ENCODE results near the gene SETBP1.

The SETBP1 gene

DNA sequence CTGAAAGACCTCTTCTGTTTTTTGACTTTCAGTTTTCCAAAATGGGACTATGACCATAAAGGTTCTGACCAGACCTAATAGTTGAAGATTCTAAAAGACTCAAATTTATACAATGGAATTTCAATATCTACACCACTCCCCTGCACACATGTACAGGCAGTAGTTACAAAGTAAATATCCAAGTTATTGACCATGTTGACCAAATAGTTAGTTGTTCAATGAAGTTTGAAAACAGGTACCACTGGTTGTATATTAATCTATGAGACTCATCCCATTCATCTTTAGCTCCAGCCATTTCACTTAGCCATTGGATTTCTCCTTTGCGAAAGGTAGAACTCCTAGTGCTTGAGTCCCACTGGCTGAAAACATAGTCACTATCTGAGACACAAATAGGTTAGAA is 277.4 kb downstream of the SETBP1 start:
- no peak for DNase-seq (ENCODE audit: low read depth in 4 of 4, low spot score in 1 of 4)

DNA sequence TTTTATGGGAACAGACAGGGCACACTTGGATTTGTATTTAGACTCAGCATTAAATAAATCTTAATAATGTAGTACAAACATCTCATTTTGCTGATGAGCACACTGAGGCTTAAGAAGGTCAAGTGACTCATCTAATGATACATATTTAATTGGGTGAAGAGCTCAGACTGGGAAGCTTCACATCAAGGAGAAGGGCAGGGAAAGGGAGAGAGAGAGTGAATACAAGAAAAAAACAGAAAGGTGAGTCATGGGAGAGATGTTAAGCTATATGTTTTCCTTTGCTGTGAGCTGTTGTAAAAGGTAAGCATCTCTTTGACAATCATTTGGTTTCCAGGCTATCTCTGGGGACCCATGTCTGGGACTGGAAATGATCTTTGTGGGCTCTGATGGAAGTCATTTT is 277.8 kb downstream of the SETBP1 start:
- DNase-seq (ENCODE audit: low read depth in 4 of 4, low spot score in 1 of 4) = no peak

DNA sequence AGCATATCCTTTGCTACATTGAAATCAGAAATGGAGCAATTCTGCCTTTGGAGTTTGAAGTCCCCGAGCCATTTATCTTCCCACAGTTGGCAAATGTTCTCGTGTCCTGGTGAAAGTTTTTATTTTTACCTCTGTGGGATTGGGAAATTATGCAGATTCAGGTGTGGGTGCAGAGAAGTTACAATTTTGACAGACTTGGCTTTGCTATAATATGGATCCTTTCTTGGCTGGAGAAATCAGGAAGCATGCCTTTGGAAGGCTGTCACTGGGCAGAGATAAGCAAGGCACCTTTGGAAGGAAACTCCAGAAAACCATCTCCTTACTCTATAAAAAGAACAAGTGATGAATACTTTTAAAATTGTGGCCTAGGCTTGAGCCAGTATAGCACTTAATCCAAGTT is 278.3 kb downstream of the SETBP1 start:
- no peak for DNase-seq (ENCODE audit: low read depth in 4 of 4, low spot score in 1 of 4)

DNA sequence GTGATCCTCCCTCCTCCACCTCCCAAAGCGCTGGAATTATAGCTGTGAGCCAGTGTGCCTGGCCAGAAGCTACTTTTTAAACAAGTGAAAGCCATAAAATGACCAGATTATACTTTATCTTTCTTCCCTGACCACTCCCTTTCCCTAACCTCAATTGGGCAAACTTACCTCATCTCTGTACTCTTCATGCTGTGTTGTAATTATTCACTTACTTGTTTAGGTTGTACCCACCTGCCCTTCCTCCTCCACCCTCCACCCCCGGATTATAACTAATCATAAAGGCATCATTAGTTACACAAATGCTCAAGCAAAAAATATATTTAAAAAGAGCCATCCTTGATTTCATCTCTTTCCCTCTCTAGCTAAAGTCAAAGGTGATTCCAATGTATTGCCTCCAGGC is 279.9 kb downstream of the SETBP1 start:
- DNase-seq (ENCODE audit: low read depth in 4 of 4, low spot score in 1 of 4) = no peak

DNA sequence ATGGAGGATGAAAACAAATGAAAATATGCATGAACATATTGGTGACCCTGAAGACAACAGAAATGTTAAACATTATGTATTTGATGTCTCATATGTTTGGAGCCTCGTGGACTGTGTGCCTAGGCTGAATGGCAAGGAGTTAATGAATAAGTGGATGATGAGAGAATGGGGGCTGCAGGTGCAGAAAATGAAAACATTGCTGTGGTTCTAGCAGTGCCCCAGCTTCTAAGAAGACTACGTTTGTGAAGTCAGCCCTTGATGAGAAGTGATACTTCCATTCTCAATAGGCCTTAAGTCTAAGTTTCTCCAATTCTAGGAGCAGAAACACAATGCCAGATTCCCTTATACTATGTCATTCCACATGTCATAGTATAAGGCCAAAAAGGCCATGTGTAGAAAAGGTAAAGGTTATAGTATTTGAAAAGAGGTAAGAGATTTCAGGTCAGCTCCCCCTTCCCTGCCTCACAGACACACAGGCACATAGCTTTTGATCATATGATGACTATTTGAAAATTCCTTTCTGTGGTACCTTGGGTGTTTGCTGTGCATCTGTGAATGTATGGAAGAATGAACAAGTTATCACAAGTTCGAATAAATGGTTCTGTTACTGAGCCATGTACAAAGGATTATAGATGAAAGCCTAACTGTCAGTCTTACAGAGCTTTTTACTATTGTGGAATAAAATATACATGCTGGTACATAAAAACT is 280.8 kb downstream of the SETBP1 start:
- DNase-seq (ENCODE audit: low read depth in 4 of 4, low spot score in 1 of 4) = no peak

DNA sequence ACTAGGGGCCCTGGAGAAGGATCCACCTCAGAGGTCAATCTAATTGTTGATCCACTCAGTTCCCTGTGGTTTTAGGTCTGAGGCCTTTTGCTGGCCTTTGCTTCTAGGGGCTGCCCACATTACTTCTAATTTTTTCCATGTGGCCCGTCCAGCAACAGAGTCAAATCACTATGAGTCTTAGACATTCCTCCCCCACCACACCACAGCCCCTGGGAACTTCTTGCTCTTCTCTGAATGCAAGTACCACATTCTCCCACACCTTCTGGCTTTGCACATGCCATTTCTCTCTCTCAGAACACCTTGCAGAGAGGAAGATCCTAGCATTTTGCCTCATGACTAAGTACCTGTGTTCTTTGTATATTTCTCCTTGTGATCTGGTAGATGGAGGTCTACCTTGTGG is 286.9 kb downstream of the SETBP1 start:
- no peak for DNase-seq (ENCODE audit: low read depth in 4 of 4, low spot score in 1 of 4)

DNA sequence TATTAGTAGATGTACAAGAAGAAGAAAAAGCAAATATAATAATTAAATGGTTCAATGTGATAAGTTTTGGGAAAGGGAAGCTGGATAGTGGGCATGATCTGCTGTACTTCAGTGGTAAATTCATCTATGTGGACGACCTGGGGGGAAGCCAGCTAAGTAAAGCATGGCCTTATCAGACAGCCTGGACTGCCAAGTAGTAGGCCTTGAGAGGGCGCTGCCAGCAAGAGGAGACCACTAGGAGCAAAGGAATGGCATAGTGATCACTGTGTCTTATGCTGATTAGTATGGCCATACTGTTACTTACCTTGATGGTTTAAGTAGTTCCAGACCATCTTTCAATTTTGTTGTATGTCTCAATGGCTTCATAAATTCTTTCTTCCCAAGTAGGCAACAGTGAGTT is 287.6 kb downstream of the SETBP1 start:
- DNase-seq (ENCODE audit: low read depth in 4 of 4, low spot score in 1 of 4) = no peak

DNA sequence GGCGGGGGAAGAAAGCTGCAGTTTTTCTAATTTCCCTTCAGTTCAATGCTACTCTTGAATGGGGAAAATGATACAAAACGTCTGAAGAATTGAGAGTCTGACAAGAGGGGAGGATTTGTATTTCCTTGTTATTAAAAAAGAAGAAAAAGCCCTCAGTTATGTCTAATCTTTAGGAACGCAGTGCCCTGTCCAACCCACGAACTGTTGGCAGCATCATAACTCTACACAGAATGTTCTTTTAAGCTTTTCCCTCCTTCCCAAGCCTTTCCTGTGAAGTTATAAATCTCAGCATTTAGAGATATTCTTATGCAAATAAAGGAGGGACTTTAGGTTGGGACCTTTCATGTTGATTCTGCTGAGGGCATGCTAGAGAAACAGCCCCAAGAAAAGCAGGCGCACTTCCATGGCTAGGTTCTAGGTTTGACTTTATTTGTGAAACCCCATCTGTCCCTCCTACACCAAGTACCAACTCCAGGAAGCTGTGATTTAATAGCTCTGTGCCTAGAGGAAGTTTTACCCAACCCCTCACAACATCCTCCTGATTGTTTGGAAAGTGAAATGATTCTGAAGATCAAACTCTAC is 288.6 kb downstream of the SETBP1 start:
- DNase-seq (ENCODE audit: low read depth in 4 of 4, low spot score in 1 of 4) = no peak

DNA sequence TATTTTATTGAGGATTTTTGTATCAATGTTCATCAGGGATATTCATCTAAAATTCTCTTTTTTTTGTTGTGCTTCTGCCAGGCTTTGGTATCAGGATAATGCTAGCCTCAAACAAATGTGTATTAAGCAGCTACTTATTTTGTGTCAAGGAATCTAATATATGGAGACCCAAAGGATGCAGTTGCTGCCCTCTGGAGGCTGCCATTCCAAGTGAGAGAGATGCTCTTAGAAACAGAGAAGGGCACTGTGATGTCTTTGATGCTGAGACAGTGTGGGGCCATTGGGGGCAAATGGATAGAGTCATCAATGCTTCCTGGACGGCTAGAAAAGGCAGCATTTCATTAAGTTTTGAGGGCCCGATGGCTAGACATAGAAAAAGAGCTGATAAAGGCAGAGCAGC is 292.6 kb downstream of the SETBP1 start:
- no peak for DNase-seq (ENCODE audit: low read depth in 4 of 4, low spot score in 1 of 4)

DNA sequence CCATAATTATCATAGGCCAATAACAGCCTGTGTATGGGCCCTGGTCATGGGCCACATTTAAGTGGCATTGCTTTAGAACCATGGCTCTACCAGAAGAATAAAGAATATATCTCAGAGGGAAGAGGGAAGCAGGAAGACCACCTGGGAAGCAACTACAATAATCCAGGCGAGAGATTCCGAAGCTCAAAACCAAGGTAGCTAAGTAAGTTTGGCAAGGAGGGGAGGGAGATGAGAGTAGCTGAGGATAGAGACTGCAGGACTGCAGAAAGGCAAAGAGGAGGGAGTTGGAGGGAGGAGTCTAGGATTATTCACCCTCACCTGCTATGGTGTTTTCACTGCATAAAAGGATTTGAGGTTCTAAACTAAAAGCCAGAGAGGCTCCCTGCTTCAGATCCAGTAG is 293.5 kb downstream of the SETBP1 start:
- DNase-seq (ENCODE audit: low read depth in 4 of 4, low spot score in 1 of 4) = no peak

DNA sequence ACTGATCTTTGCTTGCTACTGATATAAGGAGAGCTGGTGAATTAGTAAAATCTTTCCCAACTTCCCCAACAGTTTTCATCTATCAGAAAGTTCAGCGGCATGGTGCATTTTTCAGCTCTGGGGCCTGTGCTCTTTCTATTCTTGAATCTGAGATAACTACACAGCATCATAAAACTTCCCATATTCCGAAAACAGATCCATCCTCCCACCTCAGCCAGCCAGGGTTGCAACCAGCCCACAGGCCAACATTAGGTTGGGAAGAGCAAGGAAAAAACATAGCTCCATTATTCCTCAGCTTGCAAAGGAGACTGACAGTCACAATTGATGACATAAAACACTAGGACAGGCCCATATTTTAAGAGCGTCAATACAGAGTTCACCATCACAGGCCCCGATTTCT is 297.2 kb downstream of the SETBP1 start:
- DNase-seq (ENCODE audit: low read depth in 4 of 4, low spot score in 1 of 4) = no peak

DNA sequence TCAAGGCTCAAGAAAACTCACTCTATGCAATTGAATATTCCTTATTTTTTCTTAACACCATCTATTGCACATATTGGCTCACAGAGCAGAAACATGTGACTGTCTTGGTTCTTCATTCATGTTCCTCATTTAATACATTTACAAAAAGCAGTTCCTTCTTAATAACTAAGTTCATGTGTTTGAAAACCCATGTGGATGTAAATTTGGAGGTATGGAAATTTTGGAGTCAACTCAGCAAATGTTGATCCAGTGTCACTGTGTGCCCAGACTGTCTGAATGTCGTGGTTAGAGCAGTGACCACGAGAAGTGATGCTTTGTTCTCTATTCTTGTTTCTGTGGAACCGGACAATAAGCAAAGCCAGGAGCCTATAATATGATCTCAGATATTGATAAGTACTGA is 299.1 kb downstream of the SETBP1 start:
- no peak for DNase-seq (ENCODE audit: low read depth in 4 of 4, low spot score in 1 of 4)

DNA sequence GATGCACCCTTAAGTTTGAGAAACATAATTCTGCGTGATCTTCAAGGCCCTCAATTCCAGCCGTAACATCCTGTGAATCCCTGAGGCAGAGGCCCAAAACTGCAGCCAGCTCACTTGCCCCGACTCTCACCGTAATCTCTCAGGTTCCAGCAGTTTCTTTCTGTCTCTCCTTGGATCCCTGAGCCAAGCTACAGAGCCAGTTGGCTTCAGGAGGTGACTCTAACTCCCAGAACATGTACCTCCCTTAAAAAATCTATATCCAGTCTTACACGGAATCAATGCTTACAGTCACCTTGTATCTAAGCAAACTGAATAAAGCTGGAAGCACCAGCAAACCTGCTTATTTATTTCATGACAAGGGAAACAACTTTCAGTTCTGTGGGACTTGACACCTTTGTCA is 300.4 kb downstream of the SETBP1 start:
- DNase-seq (ENCODE audit: low read depth in 4 of 4, low spot score in 1 of 4) = no peak

DNA sequence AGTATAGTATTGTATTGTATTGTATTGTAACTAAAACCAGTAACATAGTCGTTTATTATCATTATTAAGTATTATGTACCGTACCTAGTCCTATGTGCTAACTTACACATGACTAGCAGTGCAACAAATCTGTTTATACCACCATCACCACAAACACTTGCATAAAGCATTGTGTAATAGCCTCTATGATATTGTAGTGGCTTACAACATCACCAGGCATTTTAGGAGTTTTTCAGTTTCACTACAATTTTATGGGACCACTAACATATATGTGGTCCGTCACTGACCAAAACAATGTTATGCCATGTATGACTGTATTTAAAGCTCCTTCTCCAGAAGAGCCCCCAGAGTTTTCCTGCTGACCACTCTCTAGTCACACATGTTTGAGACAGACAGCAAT is 306.2 kb downstream of the SETBP1 start:
- no peak for DNase-seq (ENCODE audit: low read depth in 4 of 4, low spot score in 1 of 4)

DNA sequence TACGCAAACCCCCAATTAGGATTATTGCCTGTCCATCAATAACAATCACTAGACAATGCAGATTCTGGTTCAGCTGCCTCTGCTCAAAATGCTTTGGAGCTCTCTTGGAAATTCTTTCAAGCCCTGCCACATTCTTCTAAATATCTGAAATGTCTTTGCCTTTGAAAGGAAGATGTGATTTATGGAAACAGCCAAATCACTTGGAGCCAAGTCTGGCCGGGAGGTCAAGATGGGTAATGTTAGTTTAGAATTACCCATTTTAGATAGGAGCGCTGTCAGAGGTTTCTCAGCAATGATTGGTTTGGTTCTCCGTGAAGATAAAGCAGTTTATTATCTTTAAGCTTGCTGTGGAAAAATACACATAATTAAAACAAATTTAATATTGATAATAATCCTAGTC is 306.7 kb downstream of the SETBP1 start:
- DNase-seq (ENCODE audit: low read depth in 4 of 4, low spot score in 1 of 4) = no peak

DNA sequence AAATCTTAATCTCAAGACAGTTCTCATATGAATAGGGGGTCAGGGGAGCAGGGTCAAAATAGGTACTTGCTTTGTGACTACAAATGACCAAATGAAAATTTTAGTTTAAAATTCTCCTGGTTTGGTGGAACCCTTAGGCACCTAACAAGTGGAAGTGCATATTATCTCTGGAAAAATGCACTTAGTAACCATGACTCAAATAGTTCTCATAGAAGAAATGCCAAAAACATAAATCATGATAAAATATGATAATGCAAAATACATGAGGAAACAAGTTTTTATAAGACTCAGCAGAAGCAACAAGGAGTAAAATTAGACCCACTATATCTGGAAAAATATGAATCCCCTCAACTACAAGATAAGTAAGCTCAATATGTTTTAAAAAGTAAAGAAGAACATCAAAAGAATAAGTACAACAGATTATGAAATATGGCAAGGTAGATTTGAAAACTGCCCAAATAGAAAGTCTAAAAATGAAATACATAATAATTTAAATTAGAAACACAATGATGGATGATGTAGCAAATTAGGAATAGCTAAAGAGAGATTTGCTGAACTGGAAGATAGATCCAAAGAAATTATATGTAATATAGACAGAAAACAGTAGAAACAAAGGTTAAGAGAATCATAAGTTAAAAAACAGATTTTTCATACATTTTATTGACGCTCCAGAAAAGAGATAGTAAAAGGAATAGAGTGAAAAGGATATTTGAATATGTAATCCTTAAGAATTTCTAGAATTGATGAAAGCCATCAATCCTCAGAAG is 308.3 kb downstream of the SETBP1 start:
- no peak for DNase-seq (ENCODE audit: low read depth in 4 of 4, low spot score in 1 of 4)

DNA sequence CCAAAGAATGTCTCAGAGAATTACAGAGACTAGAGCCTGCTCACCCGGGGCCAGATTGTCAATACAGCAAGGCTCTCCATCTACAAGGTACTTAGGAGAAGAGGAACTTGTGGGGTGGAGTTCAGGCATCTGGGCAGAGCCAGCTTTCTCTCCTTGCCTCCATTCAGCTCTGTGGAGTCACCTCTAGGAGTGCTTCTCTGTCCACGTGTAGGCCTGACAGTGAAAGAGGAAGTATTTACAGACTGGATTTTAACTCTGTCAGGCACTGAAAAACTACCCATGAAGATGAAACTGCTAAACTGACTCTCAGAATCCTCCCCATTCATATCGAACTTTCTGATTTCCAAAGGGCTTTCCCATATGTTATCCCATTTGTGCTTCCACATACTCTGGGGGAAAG is 315.6 kb downstream of the SETBP1 start:
- no peak for DNase-seq (ENCODE audit: low read depth in 4 of 4, low spot score in 1 of 4)

DNA sequence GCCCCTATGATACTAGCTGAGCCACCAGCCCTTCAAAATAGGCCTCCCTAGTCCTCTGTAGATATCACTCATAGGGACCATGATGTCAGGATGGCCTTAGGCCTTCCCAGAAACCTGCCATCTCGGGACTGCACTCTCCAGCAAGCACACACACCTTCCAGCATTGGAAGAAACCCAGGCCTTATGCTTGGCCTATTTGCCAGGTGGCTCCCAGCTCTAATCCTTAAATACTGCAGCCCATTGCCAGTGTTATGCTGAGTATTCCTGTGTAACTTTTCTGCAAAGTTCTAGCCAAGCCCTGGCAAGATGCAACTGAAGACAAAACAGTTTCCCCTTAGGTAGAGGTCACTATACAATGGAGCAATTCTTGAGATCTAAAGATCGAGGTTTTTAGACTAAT is 316.5 kb downstream of the SETBP1 start:
- DNase-seq (ENCODE audit: low read depth in 4 of 4, low spot score in 1 of 4) = no peak

DNA sequence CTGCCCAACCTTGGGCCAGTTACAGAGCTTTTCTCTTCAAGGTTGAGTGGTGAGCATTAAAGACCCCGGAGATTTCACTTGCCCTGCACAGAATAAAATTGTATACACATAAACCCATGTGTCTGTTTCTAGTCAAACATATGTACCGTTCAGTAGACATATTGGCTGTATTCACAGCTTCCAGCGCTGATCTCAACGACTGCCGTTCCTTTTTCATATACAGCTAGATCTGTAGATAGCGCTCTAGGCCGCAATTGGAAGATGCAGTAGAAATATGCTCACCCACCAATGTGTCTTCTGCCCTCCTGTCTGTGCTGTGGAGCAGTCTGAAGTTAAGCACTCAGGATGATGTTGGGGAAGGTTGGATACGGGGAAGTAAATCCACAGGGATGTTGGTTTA is 317.7 kb downstream of the SETBP1 start:
- DNase-seq (ENCODE audit: low read depth in 4 of 4, low spot score in 1 of 4) = no peak

DNA sequence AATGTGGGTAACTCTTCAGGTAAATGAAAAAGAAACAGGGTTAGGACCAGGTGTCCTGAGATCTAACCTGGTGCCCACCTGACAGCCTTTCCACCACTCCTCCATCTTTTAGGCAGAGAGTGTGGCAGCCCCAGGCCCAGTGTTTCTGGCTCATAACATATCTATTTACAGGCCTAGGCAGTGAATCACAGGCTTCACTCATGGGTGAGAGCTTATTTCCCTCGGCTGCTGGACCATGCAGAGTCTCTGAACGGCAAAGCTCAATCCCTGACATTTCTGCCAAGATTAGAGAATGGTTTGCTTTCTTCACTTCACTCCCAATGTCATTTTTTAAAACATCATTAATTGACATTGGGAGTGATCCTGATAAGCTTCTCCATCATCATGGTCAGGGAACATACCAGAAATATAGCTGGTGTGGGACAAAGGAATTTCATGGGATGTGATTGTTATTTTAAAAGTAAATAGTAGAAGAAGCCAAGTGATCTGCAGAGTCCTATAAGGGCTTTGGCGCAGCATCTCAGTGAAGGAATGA is 323.9 kb downstream of the SETBP1 start:
- no peak for DNase-seq (ENCODE audit: low read depth in 4 of 4, low spot score in 1 of 4)

DNA sequence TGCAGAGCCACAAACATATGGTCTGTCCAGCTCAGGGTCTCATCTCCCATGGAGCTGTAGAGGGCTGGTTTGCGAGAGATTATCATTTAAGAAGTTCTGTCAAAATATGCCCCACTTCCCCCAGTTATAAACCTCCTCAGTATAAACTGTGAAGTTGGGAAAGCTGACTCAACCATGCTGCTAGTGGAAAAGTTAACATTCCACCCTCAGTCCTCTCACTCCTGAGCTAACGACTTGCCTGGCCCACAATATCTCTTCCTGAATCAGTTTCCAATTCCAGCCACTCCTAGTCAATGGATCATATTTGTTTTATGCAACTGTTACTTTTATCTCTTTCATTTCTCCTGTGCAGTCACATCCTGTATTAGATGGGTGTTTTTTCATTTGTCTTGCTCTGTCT is 326.2 kb downstream of the SETBP1 start:
- no peak for DNase-seq (ENCODE audit: low read depth in 4 of 4, low spot score in 1 of 4)

DNA sequence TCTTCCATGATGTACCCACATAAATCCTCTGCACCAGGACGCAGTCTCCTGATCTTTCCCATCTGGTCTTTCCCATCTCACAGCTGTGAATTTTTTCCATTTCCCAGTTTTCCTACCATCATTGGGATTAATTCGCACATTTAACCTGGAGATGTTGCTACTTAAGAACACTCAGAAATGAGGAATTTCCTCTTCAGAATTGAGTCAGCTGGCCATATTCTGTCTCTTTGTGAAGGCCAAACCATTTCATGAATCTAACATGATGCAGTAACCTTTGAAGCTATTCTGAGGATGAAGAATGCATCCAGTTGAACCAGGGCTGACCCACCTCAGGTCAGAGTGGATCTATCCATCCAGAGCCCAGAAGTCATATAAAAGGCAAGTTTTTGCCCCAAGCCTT is 326.8 kb downstream of the SETBP1 start:
- DNase-seq (ENCODE audit: low read depth in 4 of 4, low spot score in 1 of 4) = no peak
